Hepatocyte (in vitro differentiated cells): ENCODE measurements around the gene PERM1.

ENCODE experiments used
- CTCF ChIP-seq: fragments of 200-600 bp; sonication (generic); IDR thresholded peaks from 2 replicates; pipeline ENCODE4 v1.5.1; 2016; ENCODE audit warnings: antibody characterized with exemption, mild to moderate bottlenecking; ENCODE audit not compliant: poor library complexity
- EZH2 ChIP-seq: fragments of 200-600 bp; sonication (generic); IDR thresholded peaks from 2 replicates; pipeline ENCODE4 v1.6.1; 2016; ENCODE audit warnings: antibody characterized with exemption, mild to moderate bottlenecking, borderline replicate concordance
- EZH2phosphoT487 ChIP-seq: fragments of 200-600 bp; sonication (generic); IDR thresholded peaks from one replicate; pipeline ENCODE4 v1.6.1; 2018; ENCODE audit warnings: antibody characterized with exemption, mild to moderate bottlenecking, low read depth, moderate library complexity; ENCODE audit not compliant: unreplicated experiment, severe bottlenecking

DNA sequence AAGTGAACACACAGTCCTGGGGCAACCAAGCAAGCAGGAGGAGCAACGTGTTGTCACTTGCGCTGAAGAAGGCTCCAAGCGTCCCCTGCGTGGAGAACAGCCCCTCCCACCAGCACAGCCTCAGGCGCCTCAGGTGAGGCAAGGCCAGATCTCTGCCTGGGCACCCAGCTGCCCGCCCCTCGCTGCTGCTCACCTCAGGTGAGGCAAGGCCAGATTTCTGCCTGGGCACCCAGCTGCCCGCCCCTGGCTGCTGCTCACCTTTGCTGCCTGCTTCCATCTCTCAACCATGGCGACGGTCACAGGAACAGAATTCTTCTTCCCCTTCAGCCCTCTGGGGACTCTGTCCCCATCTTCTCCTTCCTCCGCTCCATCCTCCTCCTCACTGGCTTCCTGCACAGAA lies 25.3 kb downstream of the PERM1 start:
- TF ChIP-seq EZH2 (no peak), CTCF (no peak), EZH2phosphoT487 (no peak)
